Peyer's patch (tissue), 4 donors: ENCODE results near the gene CUL1. TPM values are rescaled to one million over a fixed set of nuclear protein-coding genes. Genes with fewer than 3 reads are reported as not detected.

Source experiments
- DNase-seq, 3 donors: peaks; one replicate each; pipeline ENCODE4 v3.0.0-alpha.2; 2017 to 2019
- H3K27ac ChIP-seq, 4 donors: fragments of 200-600 bp; sonication (generic); one replicate each; pipeline ENCODE4 v1.5.1; 2016 to 2019
- H3K27me3 ChIP-seq, 2 donors: fragments of 200-600 bp; sonication (generic); one replicate each; pipeline ENCODE4 v1.5.1; 2019
- H3K36me3 ChIP-seq, 3 donors: fragments of 200-600 bp; sonication (generic); one replicate each; pipeline ENCODE4 v1.5.1; 2016 to 2019
- H3K4me1 ChIP-seq, 4 donors: fragments of 200-600 bp; sonication (generic); one replicate each; pipeline ENCODE4 v1.5.1; 2016 to 2019
- H3K4me3 ChIP-seq, 4 donors: fragments of 200-600 bp; sonication (generic); 1 replicate in 3 of 4; 2 replicates in 1 of 4; pipeline ENCODE4 v1.5.1; 2016 to 2019; ENCODE audit warnings: mild to moderate bottlenecking in 1 of 4
- H3K9me3 ChIP-seq, 4 donors: fragments of 200-600 bp; sonication (generic); one replicate each; pipeline ENCODE4 v1.5.1; 2016 to 2019; ENCODE audit warnings: mild to moderate bottlenecking in 1 of 4
- POLR2A ChIP-seq, 2 donors: fragments of 450-650 bp; IDR thresholded peaks; one replicate each; pipeline ENCODE4 v1.5.1; 2017; ENCODE audit warnings: antibody characterized with exemption in 2 of 2, mild to moderate bottlenecking in 2 of 2, moderate library complexity in 2 of 2
- total RNA-seq, 4 donors: library from RNA; depleted of rRNA; stranded (reverse); fragments of >200 nt; gene quantifications; one replicate each; pipeline ENCODE4 v1.1.0, GENCODE V29; 2016
- TF ChIP-seq, protein P1 (sequence below), 6 experiments: fragments of 450-650 bp in 4 of 6; fragments of 200-600 bp in 2 of 6; sonication (generic) in 1 of 6; IDR thresholded peaks; one replicate each; pipeline ENCODE4 v1.5.1; 2017 to 2019; ENCODE audit warnings: antibody characterized with exemption in 6 of 6, mild to moderate bottlenecking in 3 of 6, moderate library complexity in 1 of 6

Gene CUL1
- total RNA-seq, 4 donors from 2014 or later, result 29.5 to 86.6 (median 35.8) TPM

DNA sequence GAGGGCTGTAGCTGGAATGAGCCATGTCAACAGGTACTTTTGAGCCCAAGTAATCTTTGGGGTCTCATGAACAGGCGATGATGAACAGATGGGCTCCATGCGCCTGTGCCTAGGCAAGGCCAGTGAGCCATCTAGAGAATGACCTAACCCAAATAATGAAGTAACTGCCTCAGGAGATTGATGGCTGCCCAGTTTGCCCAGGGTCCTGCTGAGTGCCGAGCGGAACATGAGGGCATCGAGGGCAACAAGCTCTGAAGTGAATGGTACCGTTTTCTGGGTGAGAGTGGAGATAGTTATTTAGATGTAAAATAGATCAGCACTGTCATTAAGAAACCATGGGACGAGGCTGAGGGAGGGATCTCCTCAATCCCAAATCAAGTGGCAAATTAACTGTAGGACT lies 107.5 kb downstream of the CUL1 start:
- peaks cover 0 to 26% (median 0%) of the 10 kb centered on the region in 3 donors for H3K36me3 ChIP-seq

DNA sequence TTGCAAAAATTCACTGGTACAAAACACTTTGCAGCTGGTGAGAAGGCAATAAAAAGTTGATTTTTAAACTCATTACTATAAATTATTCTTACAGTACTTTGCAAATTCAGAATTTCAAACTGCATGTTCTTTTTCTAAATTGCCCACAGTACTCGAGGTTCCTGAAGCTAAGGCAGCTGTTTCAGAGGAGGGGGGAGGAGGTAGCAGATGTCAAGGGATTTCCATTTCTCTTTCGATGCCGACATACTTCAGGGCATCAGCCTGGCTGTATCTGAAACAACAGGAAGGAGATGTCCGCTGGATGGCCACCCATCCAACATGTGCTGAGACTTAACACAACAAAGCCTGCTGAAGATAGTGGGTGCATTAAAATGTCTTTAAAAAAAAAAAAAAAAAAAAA lies 108.7 kb downstream of the CUL1 start:
- Histone ChIP-seq H3K27ac (no peak overlapping the region), H3K4me1 (no peaks in the 10 kb centered on the region), H3K27me3 (no peaks in the 10 kb centered on the region), H3K9me3 (no peaks in the 10 kb centered on the region), H3K36me3 (peaks cover 0 to 19% (median 0%) of the 10 kb centered on the region in 3 donors), H3K4me3 (no peak overlapping the region)
- no peak for TF ChIP-seq POLR2A (IDR thresholded peaks at IDR 0.05)
- TF ChIP-seq, protein P1, sequence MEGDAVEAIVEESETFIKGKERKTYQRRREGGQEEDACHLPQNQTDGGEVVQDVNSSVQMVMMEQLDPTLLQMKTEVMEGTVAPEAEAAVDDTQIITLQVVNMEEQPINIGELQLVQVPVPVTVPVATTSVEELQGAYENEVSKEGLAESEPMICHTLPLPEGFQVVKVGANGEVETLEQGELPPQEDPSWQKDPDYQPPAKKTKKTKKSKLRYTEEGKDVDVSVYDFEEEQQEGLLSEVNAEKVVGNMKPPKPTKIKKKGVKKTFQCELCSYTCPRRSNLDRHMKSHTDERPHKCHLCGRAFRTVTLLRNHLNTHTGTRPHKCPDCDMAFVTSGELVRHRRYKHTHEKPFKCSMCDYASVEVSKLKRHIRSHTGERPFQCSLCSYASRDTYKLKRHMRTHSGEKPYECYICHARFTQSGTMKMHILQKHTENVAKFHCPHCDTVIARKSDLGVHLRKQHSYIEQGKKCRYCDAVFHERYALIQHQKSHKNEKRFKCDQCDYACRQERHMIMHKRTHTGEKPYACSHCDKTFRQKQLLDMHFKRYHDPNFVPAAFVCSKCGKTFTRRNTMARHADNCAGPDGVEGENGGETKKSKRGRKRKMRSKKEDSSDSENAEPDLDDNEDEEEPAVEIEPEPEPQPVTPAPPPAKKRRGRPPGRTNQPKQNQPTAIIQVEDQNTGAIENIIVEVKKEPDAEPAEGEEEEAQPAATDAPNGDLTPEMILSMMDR (IDR thresholded peaks at IDR 0.05), result no peak
- DNase-seq, result no peak

More for the DNA sequence above, 107.5 kb downstream of the CUL1 start:
- no peaks in the 10 kb centered on the region for H3K4me1 ChIP-seq
- TF ChIP-seq POLR2A (IDR thresholded peaks at IDR 0.05), result no peak
- TF ChIP-seq, protein P1 (IDR thresholded peaks at IDR 0.05), result no peak
- H3K4me3 ChIP-seq, result no peak overlapping the region
- H3K27me3 ChIP-seq, result no peaks in the 10 kb centered on the region
- H3K9me3 ChIP-seq, result no peaks in the 10 kb centered on the region
- H3K27ac ChIP-seq, result no peak overlapping the region
- no peak for DNase-seq

- Histone ChIP-seq H3K9me3 (no peaks in the 10 kb centered on the region), H3K36me3 (peaks cover 0 to 19% (median 0%) of the 10 kb centered on the region in 3 donors), H3K4me1 (no peaks in the 10 kb centered on the region), H3K27ac (no peak overlapping the region), H3K4me3 (no peak overlapping the region), H3K27me3 (no peaks in the 10 kb centered on the region)
- no peak for TF ChIP-seq POLR2A (IDR thresholded peaks at IDR 0.05)
- TF ChIP-seq, protein P1 (IDR thresholded peaks at IDR 0.05), result no peak
- no peak for DNase-seq
Observed at GRCh38 chr7:148809856-148810255, 111.2 kb downstream of the CUL1 start.

GRCh38 chr7:148811892-148812291 lies 113.2 kb downstream of the CUL1 start:
- DNase-seq, result no peak
- no peaks in the 10 kb centered on the region for H3K27me3 ChIP-seq
- peaks cover 0 to 13% (median 0%) of the 10 kb centered on the region in 3 donors for H3K36me3 ChIP-seq
- H3K4me1 ChIP-seq, result no peaks in the 10 kb centered on the region
- TF ChIP-seq, protein P1 (IDR thresholded peaks at IDR 0.05), result no peak
- no peak for TF ChIP-seq POLR2A (IDR thresholded peaks at IDR 0.05)
- H3K9me3 ChIP-seq, result no peaks in the 10 kb centered on the region
- H3K4me3 ChIP-seq, result no peak overlapping the region
- no peak overlapping the region for H3K27ac ChIP-seq

DNA sequence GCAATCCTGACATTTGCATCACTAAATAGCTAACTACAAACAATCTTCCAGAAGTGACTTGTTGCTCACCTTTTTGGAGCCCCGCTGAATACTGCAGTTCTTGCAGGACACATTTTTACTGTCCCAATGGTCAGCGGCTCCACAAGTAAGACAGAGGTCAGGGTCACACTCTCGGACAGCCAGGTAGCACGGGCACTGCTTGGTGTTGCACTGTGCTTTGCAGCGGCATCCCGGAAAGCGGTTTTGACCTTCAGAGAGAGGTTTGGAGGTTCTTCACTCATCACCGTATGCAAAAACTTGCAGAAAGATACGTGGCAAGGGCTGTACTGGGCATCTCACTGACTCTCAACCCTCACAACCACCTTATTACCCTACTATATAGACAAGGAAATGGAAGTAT lies 115.2 kb downstream of the CUL1 start:
- H3K4me1 ChIP-seq, result no peaks in the 10 kb centered on the region
- no peaks in the 10 kb centered on the region for H3K9me3 ChIP-seq
- TF ChIP-seq POLR2A (IDR thresholded peaks at IDR 0.05), result no peak
- TF ChIP-seq, protein P1 (IDR thresholded peaks at IDR 0.05), result no peak
- H3K27ac ChIP-seq, result no peak overlapping the region
- no peak for DNase-seq
- H3K36me3 ChIP-seq, result peaks cover 0 to 3% (median 0%) of the 10 kb centered on the region in 3 donors
- H3K4me3 ChIP-seq, result no peak overlapping the region
- H3K27me3 ChIP-seq, result no peaks in the 10 kb centered on the region
